Measurements from ENCODE around the gene ENPP1.

Gene ENPP1

DNA sequence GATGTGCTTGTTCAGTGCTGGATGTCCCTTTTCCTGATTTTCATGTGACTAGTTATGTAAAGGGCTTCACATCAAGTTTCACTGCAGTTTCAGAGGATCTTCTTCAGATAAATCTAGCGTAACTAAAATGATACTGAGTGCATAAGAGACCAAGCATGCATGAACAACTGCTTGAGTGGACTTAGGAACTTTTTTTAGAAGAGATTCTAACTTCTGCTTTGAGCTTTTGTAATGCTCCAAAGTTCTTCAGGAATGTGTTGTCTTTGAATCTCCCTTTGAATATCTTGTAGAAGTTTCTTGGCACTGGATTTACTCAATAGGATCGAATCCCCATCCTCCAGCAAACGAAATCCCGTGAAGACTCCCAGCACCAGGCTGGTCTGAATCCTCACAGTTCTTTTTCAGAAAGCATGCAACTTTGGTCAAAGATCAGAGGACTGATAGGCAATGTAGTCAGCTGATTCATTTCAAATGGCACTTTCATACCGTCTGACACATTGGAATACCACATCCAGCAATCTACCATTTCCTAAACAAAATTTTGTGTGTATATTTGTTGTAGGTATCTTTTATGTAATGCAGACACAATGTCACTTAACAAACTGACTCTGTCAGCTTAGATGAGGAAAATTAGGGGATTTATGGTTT lies 33.2 kb downstream of the ENPP1 start:
- ChIA-PET CTCF (interaction anchor here (1.1 to 1.4 kb wide), 3 partner anchors 8 to 13 kb away, joined by 3 read pairs; no protein-coding TSS in a partner anchor), POLR2A (no interaction called here)
- no peak for DNase-seq (ENCODE audit: extremely low spot score)

DNA sequence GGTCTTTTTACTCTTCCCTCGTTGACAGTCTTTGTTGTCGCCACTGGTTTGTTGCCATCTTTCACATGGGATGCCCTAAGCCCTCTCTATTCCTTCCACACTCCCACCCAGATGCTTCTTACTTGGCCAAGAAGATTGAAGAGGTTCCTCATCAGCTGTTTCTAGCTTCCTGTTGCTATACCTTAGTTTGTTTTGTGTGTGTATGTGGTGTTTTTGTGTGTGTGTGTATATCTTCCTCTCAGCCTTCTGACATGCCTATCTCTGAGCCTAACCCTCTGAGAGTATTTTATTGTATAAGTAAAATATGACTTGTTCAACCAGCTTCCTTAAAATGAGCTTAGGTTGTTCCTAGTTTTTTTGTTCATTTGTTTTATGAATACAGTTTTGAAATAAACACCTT lies 35.9 kb downstream of the ENPP1 start:
- ChIA-PET POLR2A (no interaction called here), CTCF (interaction anchor here (0.8 to 1.7 kb wide), 2 partner anchors 13 to 23 kb away, joined by 3 to 4 read pairs; no protein-coding TSS in a partner anchor)
- TF ChIP-seq, protein P1, sequence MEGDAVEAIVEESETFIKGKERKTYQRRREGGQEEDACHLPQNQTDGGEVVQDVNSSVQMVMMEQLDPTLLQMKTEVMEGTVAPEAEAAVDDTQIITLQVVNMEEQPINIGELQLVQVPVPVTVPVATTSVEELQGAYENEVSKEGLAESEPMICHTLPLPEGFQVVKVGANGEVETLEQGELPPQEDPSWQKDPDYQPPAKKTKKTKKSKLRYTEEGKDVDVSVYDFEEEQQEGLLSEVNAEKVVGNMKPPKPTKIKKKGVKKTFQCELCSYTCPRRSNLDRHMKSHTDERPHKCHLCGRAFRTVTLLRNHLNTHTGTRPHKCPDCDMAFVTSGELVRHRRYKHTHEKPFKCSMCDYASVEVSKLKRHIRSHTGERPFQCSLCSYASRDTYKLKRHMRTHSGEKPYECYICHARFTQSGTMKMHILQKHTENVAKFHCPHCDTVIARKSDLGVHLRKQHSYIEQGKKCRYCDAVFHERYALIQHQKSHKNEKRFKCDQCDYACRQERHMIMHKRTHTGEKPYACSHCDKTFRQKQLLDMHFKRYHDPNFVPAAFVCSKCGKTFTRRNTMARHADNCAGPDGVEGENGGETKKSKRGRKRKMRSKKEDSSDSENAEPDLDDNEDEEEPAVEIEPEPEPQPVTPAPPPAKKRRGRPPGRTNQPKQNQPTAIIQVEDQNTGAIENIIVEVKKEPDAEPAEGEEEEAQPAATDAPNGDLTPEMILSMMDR (IDR thresholded peaks at IDR 0.05; ENCODE audit: control extremely low read depth, extremely low read depth, low read depth, missing control alignments) = no peak

More for the DNA sequence above, 33.2 kb downstream of the ENPP1 start:
- TF ChIP-seq, protein P1 (IDR thresholded peaks at IDR 0.05; ENCODE audit: control extremely low read depth, extremely low read depth, low read depth, missing control alignments) = no peak

DNA sequence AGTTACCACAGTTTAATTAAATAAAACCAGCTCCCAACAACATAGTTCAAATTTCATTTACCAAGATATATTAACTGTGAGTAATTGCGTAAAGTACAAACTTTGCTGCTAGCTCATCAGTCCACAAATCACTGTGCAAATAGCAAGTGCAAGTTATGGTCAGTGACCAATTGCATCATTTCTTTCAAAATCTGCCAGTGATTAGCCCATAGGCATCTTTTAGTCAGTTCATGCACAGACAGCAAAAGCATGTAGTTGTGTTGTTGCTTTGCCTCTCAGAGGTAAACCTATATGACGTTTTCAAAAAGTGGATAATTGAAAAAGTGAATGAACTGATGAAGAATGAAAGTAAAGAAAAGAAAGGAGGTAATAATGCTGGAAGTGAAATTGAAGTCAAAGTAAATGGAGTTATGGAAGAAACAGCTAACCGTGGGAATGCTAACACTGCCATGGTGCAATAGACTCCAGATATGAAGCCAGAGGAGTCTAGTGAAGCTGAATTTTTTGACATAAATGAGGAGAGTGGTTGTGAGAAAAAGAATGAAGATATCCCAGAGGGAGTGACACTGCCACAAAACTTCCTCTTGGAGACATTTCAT lies 36.5 kb downstream of the ENPP1 start:
- no peak for DNase-seq (ENCODE audit: extremely low spot score)
- POLR2A ChIA-PET = no interaction called here
- TF ChIP-seq, protein P1 (IDR thresholded peaks at IDR 0.05; ENCODE audit: control extremely low read depth, extremely low read depth, low read depth, missing control alignments) = no peak
- CTCF ChIA-PET = interaction anchor here (0.8 to 1.7 kb wide), 3 partner anchors 9 to 23 kb away, joined by 3 to 4 read pairs (median 3); no protein-coding TSS in a partner anchor

More for the DNA sequence above, 35.9 kb downstream of the ENPP1 start:
- DNase-seq (ENCODE audit: extremely low spot score) = no peak

DNA sequence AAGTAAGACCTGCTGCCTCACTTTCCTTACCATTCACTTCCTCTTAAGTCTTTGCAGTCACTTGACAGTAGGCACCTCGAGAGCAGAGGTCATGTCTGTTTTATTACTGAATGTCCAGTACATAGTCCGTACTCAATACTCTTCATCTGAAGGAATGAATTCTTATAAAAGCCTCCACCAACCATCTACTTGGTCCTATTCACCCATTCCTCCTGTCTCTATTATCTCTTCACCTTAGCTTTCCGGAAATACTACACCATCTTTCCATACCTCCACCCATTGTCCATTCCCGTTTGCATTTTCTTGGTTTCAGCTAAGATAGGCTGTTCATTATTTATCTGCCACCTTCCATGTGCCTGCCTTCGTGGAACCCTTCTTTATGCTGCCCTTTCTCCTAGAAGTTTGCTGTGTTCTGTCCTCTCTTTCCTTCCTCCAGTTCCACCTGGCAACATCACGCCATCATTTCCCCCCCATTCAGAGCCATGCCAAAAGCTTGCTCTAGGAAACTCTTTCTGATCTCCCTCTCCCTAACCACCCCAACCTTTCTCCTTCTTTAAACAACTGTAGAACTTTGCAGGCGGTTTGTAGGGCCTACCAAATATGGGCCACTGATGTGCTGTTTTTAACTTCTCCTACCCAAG lies 38.3 kb downstream of the ENPP1 start:
- ChIA-PET CTCF (interaction anchor here (0.7 to 1.1 kb wide), 2 partner anchors 9 to 12 kb away, joined by 3 to 4 read pairs; no protein-coding TSS in a partner anchor), POLR2A (no interaction called here)

DNA sequence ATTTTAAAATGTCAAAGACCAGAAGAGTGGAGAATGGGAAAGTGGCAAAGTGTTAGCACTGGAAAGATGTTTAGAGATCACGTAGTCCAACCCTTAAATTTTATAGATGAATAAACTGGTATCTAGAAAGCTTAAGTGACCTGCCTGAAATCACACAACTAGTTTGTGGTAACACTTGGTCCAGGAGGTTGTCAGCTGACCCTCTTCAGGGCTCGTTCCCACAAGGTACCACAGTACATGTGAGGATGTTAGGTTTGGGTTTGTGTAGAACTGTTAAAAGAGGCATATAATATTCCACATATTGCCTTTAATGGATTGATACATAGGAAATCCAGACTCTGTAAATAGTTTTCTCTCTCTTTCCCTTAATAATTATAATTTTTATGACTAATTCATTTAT lies 39.1 kb downstream of the ENPP1 start:
- POLR2A ChIA-PET = no interaction called here
- TF ChIP-seq, protein P1 (IDR thresholded peaks at IDR 0.05; ENCODE audit: control extremely low read depth, extremely low read depth, low read depth, missing control alignments) = no peak
- no peak for DNase-seq (ENCODE audit: extremely low spot score)
- CTCF ChIA-PET = interaction anchor here (0.7 kb wide), 1 partner anchor 12 kb away, joined by 3 read pairs; no protein-coding TSS in a partner anchor

More for the DNA sequence above, 38.3 kb downstream of the ENPP1 start:
- no peak for DNase-seq (ENCODE audit: extremely low spot score)
- TF ChIP-seq, protein P1 (IDR thresholded peaks at IDR 0.05; ENCODE audit: control extremely low read depth, extremely low read depth, low read depth, missing control alignments) = no peak

DNA sequence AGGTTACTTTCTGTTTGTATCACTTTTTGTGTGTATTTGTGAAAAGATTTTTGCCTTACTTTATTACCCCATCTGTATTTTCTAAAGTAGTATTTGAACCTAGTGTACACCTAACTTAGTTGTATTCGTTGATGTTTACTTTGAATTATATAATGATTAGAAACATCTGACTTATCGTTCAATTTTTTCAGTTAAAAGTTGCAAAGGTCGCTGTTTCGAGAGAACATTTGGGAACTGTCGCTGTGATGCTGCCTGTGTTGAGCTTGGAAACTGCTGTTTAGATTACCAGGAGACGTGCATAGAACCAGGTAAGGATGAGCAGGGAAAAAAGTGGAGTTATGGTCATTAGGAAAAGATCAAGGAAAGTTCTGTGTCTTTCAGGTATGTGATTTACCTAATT lies 42.0 kb downstream of the ENPP1 start:
- DNase-seq (ENCODE audit: extremely low spot score) = no peak
- TF ChIP-seq, protein P1 (IDR thresholded peaks at IDR 0.05; ENCODE audit: control extremely low read depth, extremely low read depth, low read depth, missing control alignments) = no peak
- ChIA-PET POLR2A (no interaction called here), CTCF (interaction anchor here (0.7 kb wide), 1 partner anchor 9 kb away, joined by 3 read pairs; no protein-coding TSS in a partner anchor)

Data from GM10248 (cell line).